ENCODE results near the gene HMCN1. TPM values are rescaled to one million over a fixed set of nuclear protein-coding genes. Genes with fewer than 3 reads are reported as not detected.
A peak's percentile ranks its signal among the peaks of the same experiment; 100 is the strongest.
"Not testable (repeated sequence)": the region's sequence is repeated elsewhere in the genome, so short reads cannot be mapped to it uniquely, and the experiment has no call there.

HMCN1 gene
- total RNA-seq, 1 donor from 2014 or later: 80.0 TPM

GRCh38 chr1:185774394-185774793, 40.2 kb downstream of the HMCN1 start:
- no peak overlapping the region for H3K4me3 Mint-ChIP-seq (ENCODE audit: unreplicated experiment)
- H3K9me3 Mint-ChIP-seq (ENCODE audit: low read depth): no peaks in the 10 kb centered on the region
- no peak for TF ChIP-seq CTCF (IDR thresholded peaks at IDR 0.05)
- H3K27ac Mint-ChIP-seq (ENCODE audit: unreplicated experiment): no peak overlapping the region
- no peaks in the 10 kb centered on the region for H3K27me3 Mint-ChIP-seq (ENCODE audit: low read depth)
- peaks cover 8% of the 10 kb centered on the region for H3K36me3 Mint-ChIP-seq (ENCODE audit: low read depth)
- H3K4me1 Mint-ChIP-seq (ENCODE audit: low read depth): peaks cover 42% of the 10 kb centered on the region
- no peak for DNase-seq (ENCODE audit: low spot score)

GRCh38 chr1:185775501-185775900, 41.3 kb downstream of the HMCN1 start:
- DNase-seq (ENCODE audit: low spot score): no peak
- Mint-ChIP-seq H3K27me3 (ENCODE audit: low read depth) (no peaks in the 10 kb centered on the region), H3K4me3 (ENCODE audit: unreplicated experiment) (no peak overlapping the region), H3K4me1 (ENCODE audit: low read depth) (peaks cover 36% of the 10 kb centered on the region), H3K27ac (ENCODE audit: unreplicated experiment) (no peak overlapping the region), H3K36me3 (ENCODE audit: low read depth) (peaks cover 3% of the 10 kb centered on the region), H3K9me3 (ENCODE audit: low read depth) (no peaks in the 10 kb centered on the region)
- TF ChIP-seq CTCF (IDR thresholded peaks at IDR 0.05): no peak

- H3K4me1 Mint-ChIP-seq (ENCODE audit: low read depth): peaks cover 36% of the 10 kb centered on the region
- peaks cover under 1% of the 10 kb centered on the region for H3K9me3 Mint-ChIP-seq (ENCODE audit: low read depth)
- no peak for TF ChIP-seq CTCF (IDR thresholded peaks at IDR 0.05)
- H3K27ac Mint-ChIP-seq (ENCODE audit: unreplicated experiment): peak overlapping the region; percentile 14
- no peaks in the 10 kb centered on the region for H3K27me3 Mint-ChIP-seq (ENCODE audit: low read depth)
- H3K4me3 Mint-ChIP-seq (ENCODE audit: unreplicated experiment): no peak overlapping the region
- H3K36me3 Mint-ChIP-seq (ENCODE audit: low read depth): peaks cover 7% of the 10 kb centered on the region
- no peak for DNase-seq (ENCODE audit: low spot score)
Measured at GRCh38 chr1:185776522-185776921, 42.3 kb downstream of the HMCN1 start.

- H3K4me3 Mint-ChIP-seq (ENCODE audit: unreplicated experiment); H3K27ac Mint-ChIP-seq (ENCODE audit: unreplicated experiment); DNase-seq (ENCODE audit: low spot score); H3K27me3 Mint-ChIP-seq (ENCODE audit: low read depth); H3K36me3 Mint-ChIP-seq (ENCODE audit: low read depth): not testable (repeated sequence)
- Mint-ChIP-seq H3K4me1 (ENCODE audit: low read depth) (peaks cover 38% of the 10 kb centered on the region), H3K9me3 (ENCODE audit: low read depth) (peaks cover 13% of the 10 kb centered on the region)
Measured at GRCh38 chr1:185783860-185784259, 49.7 kb downstream of the HMCN1 start.

- no peak overlapping the region for H3K4me3 Mint-ChIP-seq (ENCODE audit: unreplicated experiment)
- H3K4me1 Mint-ChIP-seq (ENCODE audit: low read depth): peaks cover 55% of the 10 kb centered on the region
- TF ChIP-seq CTCF (IDR thresholded peaks at IDR 0.05): no peak
- H3K27ac Mint-ChIP-seq (ENCODE audit: unreplicated experiment): peak overlapping the region; percentile 32
- H3K36me3 Mint-ChIP-seq (ENCODE audit: low read depth): peaks cover 8% of the 10 kb centered on the region
- no peaks in the 10 kb centered on the region for H3K27me3 Mint-ChIP-seq (ENCODE audit: low read depth)
- H3K9me3 Mint-ChIP-seq (ENCODE audit: low read depth): peaks cover 13% of the 10 kb centered on the region
- DNase-seq (ENCODE audit: low spot score): no peak
Measured at GRCh38 chr1:185785586-185785985, 51.4 kb downstream of the HMCN1 start.

- Mint-ChIP-seq H3K27me3 (ENCODE audit: low read depth) (no peaks in the 10 kb centered on the region), H3K9me3 (ENCODE audit: low read depth) (peaks cover 13% of the 10 kb centered on the region), H3K27ac (ENCODE audit: unreplicated experiment) (peak overlapping the region; percentile 6), H3K36me3 (ENCODE audit: low read depth) (peaks cover 5% of the 10 kb centered on the region), H3K4me3 (ENCODE audit: unreplicated experiment) (no peak overlapping the region), H3K4me1 (ENCODE audit: low read depth) (peaks cover 61% of the 10 kb centered on the region)
- DNase-seq (ENCODE audit: low spot score): no peak
- no peak for TF ChIP-seq CTCF (IDR thresholded peaks at IDR 0.05)
Measured at GRCh38 chr1:185786524-185786923, 52.3 kb downstream of the HMCN1 start.

All from chondrocyte (in vitro differentiated cells).